Esophagus muscularis mucosa (tissue), 4 donors: ENCODE data around the gene PSMD12. TPM values are rescaled to one million over a fixed set of nuclear protein-coding genes. Genes with fewer than 3 reads are reported as not detected.
A peak's percentile ranks its signal among the peaks of the same experiment; 100 is the strongest.

Experiments used
- DNase-seq: peaks from one replicate; pipeline ENCODE4 v3.0.0-alpha.2; 2017; ENCODE audit errors: extremely low spot score
- H3K27ac ChIP-seq, 4 donors: fragments of 200-600 bp; sonication (generic); replicated peaks in 1 of 4; 1 replicate in 3 of 4; 2 replicates in 1 of 4; pipeline ENCODE4 v1.5.1; 2016 to 2019; ENCODE audit warnings: mild to moderate bottlenecking in 1 of 4
- H3K27me3 ChIP-seq, 4 donors: fragments of 200-600 bp; sonication (generic); one replicate each; pipeline versions ENCODE4 v1.5.1 to v1.6.0; 2016 to 2019
- H3K36me3 ChIP-seq, 4 donors: fragments of 200-600 bp; sonication (generic); one replicate each; pipeline ENCODE4 v1.5.1; 2016 to 2019
- H3K4me1 ChIP-seq, 4 donors: fragments of 200-600 bp; sonication (generic); one replicate each; pipeline ENCODE4 v1.5.1; 2016 to 2019
- H3K4me3 ChIP-seq, 4 donors: fragments of 200-600 bp; sonication (generic); 1 replicate in 2 of 4; 2 replicates in 2 of 4; pipeline ENCODE4 v1.5.1; 2016 to 2019; ENCODE audit warnings: mild to moderate bottlenecking in 4 of 4, moderate library complexity in 1 of 4
- H3K9me3 ChIP-seq, 4 donors: fragments of 200-600 bp; sonication (generic); 1 replicate in 3 of 4; 2 replicates in 1 of 4; pipeline ENCODE4 v1.5.1; 2016 to 2019
- EP300 ChIP-seq: sonication (generic); formaldehyde crosslinking; IDR thresholded peaks from one replicate; pipeline ENCODE4 v1.6.1; 2017; ENCODE audit warnings: antibody characterized with exemption
- POLR2A ChIP-seq: fragments of 450-650 bp; IDR thresholded peaks from one replicate; pipeline ENCODE4 v1.6.1; 2017; ENCODE audit warnings: antibody characterized with exemption, moderate library complexity, mild to moderate bottlenecking, low read depth
- POLR2AphosphoS5 ChIP-seq, 2 donors: sonication (generic); formaldehyde crosslinking; IDR thresholded peaks; one replicate each; pipeline ENCODE4 v1.6.1; 2017; ENCODE audit warnings: antibody characterized with exemption in 2 of 2
- WGBS: methylation state at CpG from one replicate; pipeline ENCODE4 v1.1.5; 2018; 5-methylcytosine and 5-hydroxymethylcytosine counted together
- intact Hi-C: fragments of 100-400 bp; cut with DNase I; formaldehyde crosslinking; loops from one replicate; pipeline ENCODE4 v1.15.1; 2023
- total RNA-seq, 4 donors: library from RNA; depleted of rRNA; stranded (reverse); fragments of >200 nt; gene quantifications; one replicate each; pipeline versions ENCODE4 v1.1.0 to v1.2.1, GENCODE V29; 2016
- TF ChIP-seq, protein P1 (sequence below), 3 experiments: fragments of 200-600 bp in 2 of 3; fragments of 450-650 bp in 1 of 3; sonication (generic) in 2 of 3; IDR thresholded peaks; one replicate each; pipeline ENCODE4 v1.5.1; 2017 to 2019; ENCODE audit warnings: antibody characterized with exemption in 3 of 3, mild to moderate bottlenecking in 2 of 3, moderate library complexity in 1 of 3

The PSMD12 gene
- total RNA-seq, 4 donors from 2014 or later = 28.4 to 37.8 (median 30.0) TPM

GRCh38 chr17:67375716-67376115 lies 9.3 kb upstream of the PSMD12 start:
- 72% methylated on average over 6 of the region's 6 CpGs for WGBS
- Histone ChIP-seq H3K9me3 (no peaks in the 10 kb centered on the region), H3K36me3 (no peaks in the 10 kb centered on the region), H3K4me3 (no peak overlapping the region), H3K27ac (peak overlapping the region in 2 of 4 donors; percentile 94 to 96), H3K27me3 (no peaks in the 10 kb centered on the region), H3K4me1 (peaks cover 18 to 40% (median 34%) of the 10 kb centered on the region in 4 donors)
- no peak for DNase-seq
- intact Hi-C loops = loop anchor here (2.0 kb wide), 1 partner anchor 313 kb away; no protein-coding TSS in a partner anchor
- TF ChIP-seq EP300 (no peak), POLR2AphosphoS5 (IDR thresholded peaks at IDR 0.05) (peak in 1 of 2 donors; percentile 9)

DNA sequence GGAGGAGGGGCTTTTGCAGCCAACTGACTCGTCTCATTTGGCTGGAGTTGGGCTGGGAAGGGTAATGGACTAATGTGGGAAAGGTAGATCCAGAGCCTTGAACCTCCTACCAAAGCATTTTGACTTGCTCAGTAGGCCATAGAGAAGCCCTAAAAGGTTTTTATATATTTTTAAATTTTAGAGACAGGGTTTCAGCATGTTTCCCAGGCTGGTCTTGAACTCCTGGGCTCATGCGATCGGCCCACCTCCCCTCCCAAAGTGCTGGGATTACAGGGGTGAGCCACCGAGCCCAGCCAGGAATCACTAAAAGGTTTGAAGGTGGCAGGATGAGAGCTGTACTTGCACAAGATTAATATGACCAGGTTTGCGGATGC lies 8.7 kb upstream of the PSMD12 start:
- TF ChIP-seq POLR2AphosphoS5 (IDR thresholded peaks at IDR 0.05) (no peak), POLR2A (no peak), EP300 (no peak)
- TF ChIP-seq, protein P1, sequence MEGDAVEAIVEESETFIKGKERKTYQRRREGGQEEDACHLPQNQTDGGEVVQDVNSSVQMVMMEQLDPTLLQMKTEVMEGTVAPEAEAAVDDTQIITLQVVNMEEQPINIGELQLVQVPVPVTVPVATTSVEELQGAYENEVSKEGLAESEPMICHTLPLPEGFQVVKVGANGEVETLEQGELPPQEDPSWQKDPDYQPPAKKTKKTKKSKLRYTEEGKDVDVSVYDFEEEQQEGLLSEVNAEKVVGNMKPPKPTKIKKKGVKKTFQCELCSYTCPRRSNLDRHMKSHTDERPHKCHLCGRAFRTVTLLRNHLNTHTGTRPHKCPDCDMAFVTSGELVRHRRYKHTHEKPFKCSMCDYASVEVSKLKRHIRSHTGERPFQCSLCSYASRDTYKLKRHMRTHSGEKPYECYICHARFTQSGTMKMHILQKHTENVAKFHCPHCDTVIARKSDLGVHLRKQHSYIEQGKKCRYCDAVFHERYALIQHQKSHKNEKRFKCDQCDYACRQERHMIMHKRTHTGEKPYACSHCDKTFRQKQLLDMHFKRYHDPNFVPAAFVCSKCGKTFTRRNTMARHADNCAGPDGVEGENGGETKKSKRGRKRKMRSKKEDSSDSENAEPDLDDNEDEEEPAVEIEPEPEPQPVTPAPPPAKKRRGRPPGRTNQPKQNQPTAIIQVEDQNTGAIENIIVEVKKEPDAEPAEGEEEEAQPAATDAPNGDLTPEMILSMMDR (IDR thresholded peaks at IDR 0.05) = no peak
- Histone ChIP-seq H3K4me3 (no peak overlapping the region), H3K4me1 (peaks cover 18 to 40% (median 34%) of the 10 kb centered on the region in 4 donors), H3K36me3 (no peaks in the 10 kb centered on the region), H3K27me3 (no peaks in the 10 kb centered on the region), H3K9me3 (no peaks in the 10 kb centered on the region), H3K27ac (peak overlapping the region in 1 of 4 donors; percentile 96)
- intact Hi-C loops = loop anchor here (2.0 kb wide), 1 partner anchor 314 kb away; no protein-coding TSS in a partner anchor
- no peak for DNase-seq
- 83% methylated on average over 5 of the region's 5 CpGs for WGBS

GRCh38 chr17:67374329-67375053 lies 8.1 kb upstream of the PSMD12 start:
- WGBS = 25% methylated on average over 12 of the region's 12 CpGs
- DNase-seq = peak; percentile 96
- Histone ChIP-seq H3K27me3 (no peaks in the 10 kb centered on the region), H3K4me3 (no peak overlapping the region), H3K4me1 (peaks cover 18 to 38% (median 33%) of the 10 kb centered on the region in 4 donors), H3K9me3 (no peaks in the 10 kb centered on the region), H3K27ac (no peak overlapping the region), H3K36me3 (no peaks in the 10 kb centered on the region)
- intact Hi-C loops = loop anchor here (2.0 kb wide), 1 partner anchor 314 kb away; no protein-coding TSS in a partner anchor
- TF ChIP-seq POLR2AphosphoS5 (IDR thresholded peaks at IDR 0.05) (peak in 1 of 2 donors; percentile 54), POLR2A (no peak)
- TF ChIP-seq, protein P1 (IDR thresholded peaks at IDR 0.05) = peak; percentile 75 to 88 (median 79)

DNA sequence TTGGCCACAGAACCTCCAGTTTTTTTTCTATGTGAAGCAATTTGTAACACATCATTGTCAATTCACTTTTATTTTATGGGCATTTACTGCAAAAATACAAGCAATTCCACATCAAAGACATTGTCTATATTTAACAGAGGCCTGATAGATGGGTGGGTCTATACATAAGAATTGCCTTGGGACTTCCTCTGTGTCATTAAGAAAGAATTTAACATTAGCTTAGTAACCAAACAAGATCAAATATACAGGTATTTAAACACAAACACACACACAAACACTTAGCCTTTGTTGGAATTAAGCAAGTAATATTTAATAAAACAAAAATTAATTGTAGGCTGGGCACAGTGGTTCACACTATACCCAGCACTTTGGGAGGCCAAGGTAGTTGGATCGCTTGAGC lies 6.4 kb upstream of the PSMD12 start:
- TF ChIP-seq, protein P1 (IDR thresholded peaks at IDR 0.05) = no peak
- TF ChIP-seq POLR2AphosphoS5 (IDR thresholded peaks at IDR 0.05) (no peak), POLR2A (no peak), EP300 (no peak)
- Histone ChIP-seq H3K36me3 (no peaks in the 10 kb centered on the region), H3K27me3 (no peaks in the 10 kb centered on the region), H3K27ac (no peak overlapping the region), H3K4me3 (no peak overlapping the region), H3K4me1 (peaks cover 15 to 30% (median 27%) of the 10 kb centered on the region in 4 donors), H3K9me3 (no peaks in the 10 kb centered on the region)
- DNase-seq = no peak
- intact Hi-C loops = no loop called here
- 94% methylated on average over 1 of the region's 1 CpG for WGBS

- DNase-seq = no peak
- intact Hi-C loops = loop anchor here (5.0 to 10.0 kb wide), 2 partner anchors 125 to 453 kb away; partner anchors contain the start of gene HELZ
- Histone ChIP-seq H3K4me3 (no peak overlapping the region), H3K27ac (no peak overlapping the region), H3K9me3 (no peaks in the 10 kb centered on the region), H3K36me3 (no peaks in the 10 kb centered on the region), H3K27me3 (no peaks in the 10 kb centered on the region), H3K4me1 (peaks cover 10 to 23% (median 21%) of the 10 kb centered on the region in 4 donors)
- no peak for TF ChIP-seq EP300
- TF ChIP-seq POLR2A = no peak
- no peak for TF ChIP-seq POLR2AphosphoS5 (IDR thresholded peaks at IDR 0.05)
- TF ChIP-seq, protein P1 (IDR thresholded peaks at IDR 0.05) = no peak
These were observed 3.3 kb upstream of the PSMD12 start for GRCh38 chr17:67369676-67370075.
